ENCODE measurements around the gene SLC26A3.

SLC26A3 gene

GRCh38 chr7:107783648-107784047 lies 19.4 kb downstream of the SLC26A3 start:
- DNase-seq (ENCODE audit: low read depth), result no peak
- no peak for TF ChIP-seq CTCF (IDR thresholded peaks at IDR 0.05; ENCODE audit: control insufficient read depth, extremely low read depth, insufficient read depth)
- H3K4me3 ChIP-seq (ENCODE audit: low read depth, low read length), result no peak overlapping the region

DNA sequence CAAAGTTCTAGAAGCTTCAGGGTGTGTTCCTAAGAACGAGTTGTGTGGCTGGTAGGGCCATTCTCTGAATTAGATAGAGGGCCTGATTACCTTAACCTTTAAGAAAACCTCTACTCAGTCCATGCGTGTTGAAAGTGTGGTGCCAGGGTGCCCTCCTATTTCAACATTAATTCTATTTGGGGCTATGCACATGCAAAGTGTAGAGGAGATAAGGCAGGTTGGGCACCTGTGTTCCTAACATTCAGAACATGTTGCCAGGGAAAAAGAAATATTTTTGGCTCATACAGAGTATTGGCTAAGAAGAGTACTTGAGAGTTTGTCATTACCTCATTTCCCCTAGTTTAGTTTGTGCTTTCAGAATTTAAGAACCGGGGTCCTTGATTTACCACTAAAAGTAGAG lies 20.6 kb downstream of the SLC26A3 start:
- H3K4me3 ChIP-seq (ENCODE audit: low read depth, low read length), result no peak overlapping the region
- no peak for TF ChIP-seq CTCF (IDR thresholded peaks at IDR 0.05; ENCODE audit: control insufficient read depth, extremely low read depth, insufficient read depth)
- DNase-seq (ENCODE audit: low read depth), result no peak

- no peak for DNase-seq (ENCODE audit: low read depth)
- no peak for TF ChIP-seq CTCF (IDR thresholded peaks at IDR 0.05; ENCODE audit: control insufficient read depth, extremely low read depth, insufficient read depth)
- no peak overlapping the region for H3K4me3 ChIP-seq (ENCODE audit: low read depth, low read length)
Observed at GRCh38 chr7:107779647-107780099, 23.4 kb downstream of the SLC26A3 start.

DNA sequence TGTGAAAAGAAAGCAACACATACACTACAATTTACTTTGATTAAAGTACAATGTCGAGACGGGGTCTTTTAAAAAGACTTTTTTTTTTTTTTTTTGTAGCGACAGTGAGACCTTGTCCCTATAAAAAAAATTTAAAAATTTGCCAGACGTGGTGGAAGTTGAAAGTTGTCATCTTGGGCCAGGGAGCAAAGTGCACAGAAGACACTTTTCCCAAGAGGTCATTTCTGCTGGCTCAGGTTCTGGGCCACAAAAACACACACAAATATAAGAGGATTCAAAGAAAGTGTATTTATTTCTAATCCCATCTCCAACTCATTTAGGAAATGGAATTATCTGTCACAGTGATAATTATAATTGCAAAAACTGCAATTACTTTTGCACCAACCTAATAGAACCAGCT lies 24.7 kb downstream of the SLC26A3 start:
- H3K4me3 ChIP-seq (ENCODE audit: low read depth, low read length), result no peak overlapping the region
- DNase-seq (ENCODE audit: low read depth), result no peak
- no peak for TF ChIP-seq CTCF (IDR thresholded peaks at IDR 0.05; ENCODE audit: control insufficient read depth, extremely low read depth, insufficient read depth)

GRCh38 chr7:107777702-107778101 lies 25.3 kb downstream of the SLC26A3 start:
- no peak overlapping the region for H3K4me3 ChIP-seq (ENCODE audit: low read depth, low read length)
- TF ChIP-seq CTCF (IDR thresholded peaks at IDR 0.05; ENCODE audit: control insufficient read depth, extremely low read depth, insufficient read depth), result peak; percentile 28; the same call in 1 of the 2 replicates
- no peak for DNase-seq (ENCODE audit: low read depth)

DNA sequence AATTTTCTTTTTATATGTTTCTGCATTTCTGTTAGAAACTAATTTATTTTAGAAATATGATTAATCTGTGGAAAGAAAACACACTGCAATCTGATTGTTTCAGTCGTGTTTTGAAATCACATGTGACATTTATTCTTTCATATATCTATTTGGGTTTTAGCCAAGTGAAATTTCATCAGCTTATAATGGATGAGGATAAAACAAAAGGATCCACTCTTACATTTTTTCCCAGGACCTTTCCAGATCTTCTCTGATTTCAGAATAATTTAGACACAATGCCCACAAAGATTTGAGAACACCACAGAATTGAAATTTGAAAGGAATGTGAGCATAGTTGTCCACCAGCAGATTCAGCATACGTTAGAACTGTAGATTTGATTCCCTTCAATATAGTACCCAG lies 30.0 kb downstream of the SLC26A3 start:
- no peak overlapping the region for H3K4me3 ChIP-seq (ENCODE audit: low read depth, low read length)
- no peak for TF ChIP-seq CTCF (IDR thresholded peaks at IDR 0.05; ENCODE audit: control insufficient read depth, extremely low read depth, insufficient read depth)
- DNase-seq (ENCODE audit: low read depth), result no peak

- TF ChIP-seq CTCF (IDR thresholded peaks at IDR 0.05; ENCODE audit: control insufficient read depth, extremely low read depth, insufficient read depth), result no peak
- DNase-seq (ENCODE audit: low read depth), result no peak
- no peak overlapping the region for H3K4me3 ChIP-seq (ENCODE audit: low read depth, low read length)
Observed at GRCh38 chr7:107768263-107768662, 34.8 kb downstream of the SLC26A3 start.
